CD4-positive, alpha-beta T cell (primary cell): ENCODE measurements around the gene COL11A1. TPM values are rescaled to one million over a fixed set of nuclear protein-coding genes. Genes with fewer than 3 reads are reported as not detected.

Experiments
- ATAC-seq: fragments of 200-7000 bp; cut with Tn5 transposase; one replicate; pipeline ENCODE4 v1.10.0; 2022; ENCODE audit warnings: mild to moderate bottlenecking; ENCODE audit not compliant: poor library complexity
- CTCF ChIA-PET: fragments of 350-600 bp; sonication (Branson Sonifier 250); formaldehyde crosslinking; loops from one replicate; lab custom pipeline; 2021; ENCODE audit warnings: antibody characterized with exemption, inconsistent platforms; lab: Charles Lee
- POLR2A ChIA-PET: fragments of 350-600 bp; sonication (Branson Sonifier 250); formaldehyde crosslinking; loops from one replicate; lab custom pipeline; 2021; ENCODE audit warnings: antibody characterized with exemption, inconsistent platforms; lab: Charles Lee
- DNase-seq, 14 experiments: peaks; one replicate each; pipeline ENCODE4 v3.0.0-alpha.2; 2013 to 2020; ENCODE audit warnings: mixed read lengths in 2 of 14
- H3K27ac ChIP-seq, 2 donors: one replicate each; pipeline versions ENCODE4 v1.5.1 to v1.7.0; 2013; ENCODE audit warnings: low read length in 2 of 2, low read depth in 1 of 2, mild to moderate bottlenecking in 1 of 2
- H3K27me3 ChIP-seq, 2 experiments: 1 replicate in 1 of 2; 2 replicates in 1 of 2; pipeline versions ENCODE4 v1.6.1 to v1.7.0; 2013; ENCODE audit warnings: low read length in 2 of 2, control low read depth in 1 of 2, mild to moderate bottlenecking in 1 of 2, moderate library complexity in 1 of 2; ENCODE audit not compliant: insufficient read depth in 2 of 2, control insufficient read depth in 1 of 2
- H3K36me3 ChIP-seq: one replicate; pipeline ENCODE4 v1.6.1; 2013; ENCODE audit warnings: low read length, control low read depth; ENCODE audit not compliant: insufficient read depth
- H3K4me1 ChIP-seq: one replicate; pipeline ENCODE4 v1.6.1; 2013; ENCODE audit warnings: low read length, control low read depth; ENCODE audit not compliant: insufficient read depth
- H3K4me3 ChIP-seq: one replicate; pipeline ENCODE4 v1.5.1; 2013; ENCODE audit warnings: mild to moderate bottlenecking, low read length, moderate library complexity
- H3K9me3 ChIP-seq, 2 experiments: 1 replicate in 1 of 2; 2 replicates in 1 of 2; pipeline versions ENCODE4 v1.6.1 to v1.7.0; 2013; ENCODE audit warnings: low read length in 2 of 2, mild to moderate bottlenecking in 2 of 2, control low read depth in 1 of 2, moderate library complexity in 1 of 2; ENCODE audit not compliant: control insufficient read depth in 1 of 2, insufficient read depth in 1 of 2
- H3K27ac Mint-ChIP-seq: one replicate; pipeline ENCODE4 v1.8.0; 2020; ENCODE audit warnings: mixed read lengths
- H3K27me3 Mint-ChIP-seq: one replicate; pipeline ENCODE4 v1.8.0; 2021; ENCODE audit warnings: mixed read lengths
- H3K36me3 Mint-ChIP-seq: one replicate; pipeline ENCODE4 v1.8.0; 2021; ENCODE audit warnings: low read depth, mixed read lengths
- H3K4me1 Mint-ChIP-seq: one replicate; pipeline ENCODE4 v1.8.0; 2021; ENCODE audit warnings: low read depth, mixed read lengths
- H3K4me3 Mint-ChIP-seq: one replicate; pipeline ENCODE4 v1.8.0; 2020; ENCODE audit warnings: mild to moderate bottlenecking, mixed read lengths
- H3K9me3 Mint-ChIP-seq: one replicate; pipeline ENCODE4 v1.8.0; 2020; ENCODE audit warnings: mixed read lengths
- intact Hi-C, 2 experiments: fragments of 100-400 bp; cut with DNase I in 1 of 2; cut with micrococcal nuclease in 1 of 2; formaldehyde crosslinking; loops; one replicate each; pipeline versions ENCODE4 v1.15.1 to v1.9.0; 2023 to 2025; cut with DNase I, micrococcal nuclease
- total RNA-seq, 174 experiments: library from RNA in 2 of 174; stranded (reverse) in 2 of 174; gene quantifications; one replicate each; pipeline ENCODE4 v1.2.3 and lab custom pipeline; 2021 to 2026
- TF ChIP-seq, protein P1 (sequence below): fragments of 200-600 bp; IDR thresholded peaks from one replicate; pipeline ENCODE4 v1.8.0; 2022; ENCODE audit warnings: antibody characterized with exemption, mild to moderate bottlenecking

Gene COL11A1
- total RNA-seq, 2 experiments from 2014 or later: not detected

- no peaks in the 10 kb centered on the region for H3K36me3 Mint-ChIP-seq
- TF ChIP-seq, protein P1, sequence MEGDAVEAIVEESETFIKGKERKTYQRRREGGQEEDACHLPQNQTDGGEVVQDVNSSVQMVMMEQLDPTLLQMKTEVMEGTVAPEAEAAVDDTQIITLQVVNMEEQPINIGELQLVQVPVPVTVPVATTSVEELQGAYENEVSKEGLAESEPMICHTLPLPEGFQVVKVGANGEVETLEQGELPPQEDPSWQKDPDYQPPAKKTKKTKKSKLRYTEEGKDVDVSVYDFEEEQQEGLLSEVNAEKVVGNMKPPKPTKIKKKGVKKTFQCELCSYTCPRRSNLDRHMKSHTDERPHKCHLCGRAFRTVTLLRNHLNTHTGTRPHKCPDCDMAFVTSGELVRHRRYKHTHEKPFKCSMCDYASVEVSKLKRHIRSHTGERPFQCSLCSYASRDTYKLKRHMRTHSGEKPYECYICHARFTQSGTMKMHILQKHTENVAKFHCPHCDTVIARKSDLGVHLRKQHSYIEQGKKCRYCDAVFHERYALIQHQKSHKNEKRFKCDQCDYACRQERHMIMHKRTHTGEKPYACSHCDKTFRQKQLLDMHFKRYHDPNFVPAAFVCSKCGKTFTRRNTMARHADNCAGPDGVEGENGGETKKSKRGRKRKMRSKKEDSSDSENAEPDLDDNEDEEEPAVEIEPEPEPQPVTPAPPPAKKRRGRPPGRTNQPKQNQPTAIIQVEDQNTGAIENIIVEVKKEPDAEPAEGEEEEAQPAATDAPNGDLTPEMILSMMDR: no peak
- no peak overlapping the region for H3K27ac ChIP-seq
- no peaks in the 10 kb centered on the region for H3K36me3 ChIP-seq
- H3K4me1 Mint-ChIP-seq: no peaks in the 10 kb centered on the region
- intact Hi-C loops: no loop called here
- DNase-seq (no peak), ATAC-seq (no peak)
- no peak overlapping the region for H3K4me3 ChIP-seq
- H3K27me3 ChIP-seq: no peaks in the 10 kb centered on the region
- H3K9me3 Mint-ChIP-seq: peaks cover 10% of the 10 kb centered on the region
- no peaks in the 10 kb centered on the region for H3K27me3 Mint-ChIP-seq
- peaks cover 0 to 16% of the 10 kb centered on the region in 2 experiments for H3K9me3 ChIP-seq
- H3K4me3 Mint-ChIP-seq: no peak overlapping the region
- ChIA-PET POLR2A (no interaction called here), CTCF (no interaction called here)
- H3K27ac Mint-ChIP-seq: no peak overlapping the region
- H3K4me1 ChIP-seq: no peaks in the 10 kb centered on the region
Observed at GRCh38 chr1:102872526-102872925, 235.8 kb downstream of the COL11A1 start.

DNA sequence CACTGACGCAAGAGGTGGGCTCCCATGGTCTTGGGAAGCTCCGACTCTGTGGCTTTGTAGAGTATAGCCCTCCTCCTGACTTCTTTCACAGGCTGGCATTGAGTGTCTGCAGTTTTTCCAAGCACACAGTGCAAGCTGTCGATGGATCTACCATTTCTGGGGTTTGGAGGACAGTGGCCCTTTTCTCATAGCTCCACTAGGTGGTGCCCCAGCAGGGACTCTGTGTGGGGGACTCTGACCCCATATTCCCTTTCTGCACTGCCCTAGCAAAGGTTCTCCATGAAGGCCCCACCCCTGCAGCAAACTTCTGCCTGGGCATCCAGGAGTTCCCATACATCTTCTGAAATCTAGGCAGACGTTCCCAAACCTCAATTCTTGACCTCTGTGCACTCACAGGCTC, 236.2 kb downstream of the COL11A1 start:
- ATAC-seq: no peak

DNA sequence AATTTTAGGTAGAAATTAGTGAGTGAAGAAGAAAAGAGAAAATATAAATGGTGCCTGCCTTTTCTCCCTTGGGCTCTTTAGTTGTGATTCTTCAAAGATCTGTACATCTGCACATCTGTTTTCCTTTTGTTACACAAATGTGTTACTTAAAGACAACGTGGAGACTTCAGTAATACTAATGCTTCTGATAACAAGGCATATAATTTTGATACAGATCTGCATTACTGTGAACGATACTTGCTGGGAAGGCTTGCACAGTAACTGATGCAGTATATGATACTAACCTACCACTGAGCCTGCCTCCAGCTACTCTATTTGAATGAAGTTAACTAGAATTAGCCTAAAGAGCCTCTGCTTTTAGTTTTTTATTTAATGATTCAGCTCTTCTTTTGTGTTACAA, 244.6 kb downstream of the COL11A1 start:
- ATAC-seq: no peak
- POLR2A ChIA-PET: no interaction called here
- Histone ChIP-seq H3K27ac (no peak overlapping the region), H3K36me3 (no peaks in the 10 kb centered on the region), H3K4me1 (no peaks in the 10 kb centered on the region), H3K27me3 (no peaks in the 10 kb centered on the region), H3K9me3 (peaks cover 5% of the 10 kb centered on the region in 2 experiments), H3K4me3 (no peak overlapping the region)
- no peaks in the 10 kb centered on the region for H3K27me3 Mint-ChIP-seq
- no peak for DNase-seq
- no peak overlapping the region for H3K27ac Mint-ChIP-seq
- H3K36me3 Mint-ChIP-seq: no peaks in the 10 kb centered on the region
- intact Hi-C loops: no loop called here
- H3K4me3 Mint-ChIP-seq: no peak overlapping the region
- no peaks in the 10 kb centered on the region for H3K4me1 Mint-ChIP-seq
- TF ChIP-seq, protein P1: no peak
- CTCF ChIA-PET: no interaction called here
- H3K9me3 Mint-ChIP-seq: peaks cover 16% of the 10 kb centered on the region

More for the DNA sequence above, 236.2 kb downstream of the COL11A1 start:
- H3K27ac ChIP-seq: no peak overlapping the region
- Mint-ChIP-seq H3K9me3 (peaks cover 12% of the 10 kb centered on the region), H3K27me3 (no peaks in the 10 kb centered on the region), H3K4me1 (no peaks in the 10 kb centered on the region), H3K27ac (no peak overlapping the region), H3K36me3 (no peaks in the 10 kb centered on the region), H3K4me3 (no peak overlapping the region)
- no peaks in the 10 kb centered on the region for H3K27me3 ChIP-seq
- POLR2A ChIA-PET: no interaction called here
- no peaks in the 10 kb centered on the region for H3K36me3 ChIP-seq
- intact Hi-C loops: no loop called here
- no peaks in the 10 kb centered on the region for H3K4me1 ChIP-seq
- peaks cover 0 to 16% of the 10 kb centered on the region in 2 experiments for H3K9me3 ChIP-seq
- CTCF ChIA-PET: no interaction called here
- no peak for DNase-seq
- TF ChIP-seq, protein P1: no peak
- H3K4me3 ChIP-seq: no peak overlapping the region
